EH (cell line): Measurements from ENCODE around the gene PGC.

Source experiments
- DNase-seq: peaks from one replicate; pipeline ENCODE4 v3.0.0-alpha.2; 2015; ENCODE audit warnings: low read depth

The PGC gene

DNA sequence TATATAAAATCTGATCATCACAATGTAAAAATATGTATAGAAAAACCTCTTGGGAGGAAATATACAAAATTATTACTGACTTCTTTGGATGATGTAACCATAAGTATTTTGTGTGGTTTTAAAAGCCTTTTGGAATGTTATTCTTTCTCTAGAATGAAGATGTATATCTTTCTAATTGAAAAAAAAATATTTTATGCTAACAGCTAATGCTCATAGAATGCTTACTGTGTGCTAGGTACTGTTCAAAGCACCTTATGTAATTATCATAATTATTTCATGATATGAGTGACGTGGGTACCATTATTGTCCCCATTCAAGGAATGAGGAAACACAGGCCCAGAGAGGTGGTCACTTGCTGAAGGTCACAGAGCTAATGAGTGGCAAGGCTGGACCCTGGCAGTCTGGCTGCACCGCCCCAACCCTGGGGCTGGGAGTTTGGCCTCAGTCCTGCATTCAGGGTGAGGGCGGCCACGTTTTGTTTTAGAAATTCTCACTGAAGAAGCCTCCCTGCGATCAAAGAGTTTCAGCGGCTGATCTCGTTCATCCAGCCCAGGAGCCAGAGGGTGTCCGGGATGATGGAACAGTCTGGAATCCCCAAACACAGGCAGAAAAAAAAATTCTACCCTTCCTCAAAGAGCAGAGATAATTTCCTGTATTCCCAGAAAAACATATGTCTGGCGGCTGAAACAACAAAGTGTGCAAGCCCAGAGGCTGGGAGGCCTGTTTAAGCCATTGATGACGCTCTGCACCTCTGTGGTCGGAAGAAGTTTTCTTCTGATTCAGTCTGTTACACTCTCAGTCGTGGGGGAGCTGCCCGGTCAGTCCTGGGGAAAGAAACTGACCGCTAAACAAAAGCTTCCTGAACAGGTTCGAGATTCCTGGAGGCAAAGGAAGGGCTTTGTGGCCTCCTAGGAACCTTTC, 49.1 kb downstream of the PGC start:
- peak; percentile 98 for DNase-seq

DNA sequence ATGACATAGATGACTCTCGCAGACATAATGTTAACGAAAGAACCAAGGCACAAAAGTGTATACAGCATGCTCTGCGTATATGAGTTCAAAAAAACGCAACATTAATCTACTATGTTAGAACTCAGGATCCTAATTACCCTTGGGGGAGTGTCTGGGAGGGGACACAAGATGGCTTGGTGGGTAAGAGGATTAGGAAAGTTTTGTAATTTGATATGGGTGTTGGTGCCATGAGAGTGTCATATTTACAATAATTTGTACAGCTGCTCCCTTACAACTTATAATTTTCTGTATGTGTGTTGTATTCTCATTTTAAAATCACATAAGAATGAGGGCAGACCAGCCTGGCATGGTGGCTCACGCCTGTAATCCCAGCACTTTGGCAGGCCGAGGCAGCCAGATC, 50.4 kb downstream of the PGC start:
- no peak for DNase-seq

DNA sequence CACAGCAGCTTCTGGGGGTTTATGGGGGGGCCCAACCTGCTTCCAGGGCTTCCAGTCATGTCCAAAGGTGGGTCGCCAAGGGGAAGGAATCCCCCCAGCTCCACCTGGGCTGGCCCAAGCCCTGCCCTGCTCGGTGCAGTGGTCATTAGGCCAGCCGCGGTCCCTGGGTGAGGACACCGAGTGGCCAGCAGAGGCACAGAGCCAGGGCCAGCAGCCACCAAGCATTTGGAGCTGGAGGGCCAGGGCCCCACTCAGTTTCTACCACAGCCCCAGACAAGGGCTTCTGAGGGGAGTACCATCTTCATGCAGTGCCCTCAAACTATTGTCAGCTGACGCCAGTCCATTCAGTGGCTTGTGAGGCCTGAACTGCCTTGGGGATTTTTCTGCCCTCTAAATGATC, 51.4 kb downstream of the PGC start:
- DNase-seq: no peak

DNA sequence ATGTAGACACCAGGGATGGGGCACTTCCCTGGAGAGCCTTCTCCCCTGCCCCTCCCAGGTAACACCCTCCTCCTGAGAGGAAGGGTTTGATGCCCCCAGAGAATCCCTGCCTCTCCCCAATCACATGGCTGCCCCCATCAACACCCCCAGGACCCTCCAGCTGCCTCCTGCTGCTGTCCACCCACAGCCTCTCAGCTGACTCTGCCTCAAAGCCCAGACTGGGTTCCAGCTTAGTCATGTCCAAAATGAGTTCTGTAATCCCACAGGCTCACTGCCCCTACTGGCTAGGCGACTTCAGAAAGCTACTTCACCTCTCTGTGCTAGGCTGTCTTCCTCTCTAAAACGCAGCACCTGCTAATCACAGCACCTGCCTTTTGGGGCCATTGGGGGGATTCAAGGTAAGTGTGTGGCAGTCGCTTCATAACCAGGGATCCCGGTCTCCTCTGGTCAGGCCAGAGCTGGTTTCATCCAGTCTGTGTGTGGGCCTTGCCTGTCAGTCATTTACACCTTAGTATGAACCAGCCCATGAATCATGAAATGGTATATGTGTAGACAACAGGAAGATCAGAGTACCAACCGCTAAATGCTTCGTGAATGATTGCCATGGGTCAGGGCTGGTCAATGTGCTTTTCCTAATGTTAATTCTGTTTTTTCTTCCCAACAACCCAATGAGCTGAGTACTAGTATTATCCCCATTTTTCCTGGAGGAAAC, 52.2 kb downstream of the PGC start:
- DNase-seq: peak; percentile 42

DNA sequence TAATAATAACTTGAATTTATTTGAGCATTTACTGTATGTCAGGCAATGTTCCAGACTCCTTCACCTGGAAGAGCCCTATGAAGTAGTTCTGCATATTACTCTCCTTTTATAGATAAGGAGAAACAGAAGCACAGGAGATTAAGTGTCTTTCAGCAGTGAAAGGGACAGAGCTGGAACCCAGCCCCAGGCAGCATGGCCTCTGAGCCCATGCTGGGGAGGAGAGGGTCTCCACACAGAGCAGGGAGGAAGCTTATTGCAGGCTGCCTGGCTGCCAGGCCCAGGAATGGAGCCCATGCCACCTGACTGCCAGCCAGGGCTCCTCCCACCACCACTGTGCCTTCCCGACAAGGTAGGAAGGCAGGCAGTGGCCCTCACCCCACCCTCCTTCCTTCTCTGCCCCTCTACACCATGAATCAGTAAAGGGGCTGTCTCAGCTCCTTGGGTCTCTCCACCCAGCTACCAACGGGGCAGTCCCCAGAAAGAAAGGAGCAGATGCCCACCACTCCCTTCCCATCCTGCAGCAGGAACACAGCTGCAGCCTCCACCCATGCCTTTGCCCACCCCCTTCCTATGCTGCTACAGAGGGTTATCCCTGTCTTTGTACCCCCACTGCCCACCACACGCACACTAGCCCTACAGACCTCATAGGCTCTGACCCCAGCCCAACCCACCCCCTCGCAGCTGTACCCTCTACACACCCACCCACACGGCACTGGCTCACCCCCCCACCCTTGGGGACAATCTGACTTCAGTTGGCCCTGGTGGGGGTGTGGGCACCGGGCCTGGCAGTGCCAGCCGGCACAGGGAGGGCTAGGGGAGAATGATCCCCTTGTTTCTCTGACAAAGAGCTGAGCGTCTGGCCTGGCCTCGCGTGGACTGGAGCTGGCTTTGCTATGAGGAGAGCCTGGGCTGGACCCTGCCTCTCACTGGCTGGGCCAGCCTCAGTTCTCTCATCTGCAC, 53.6 kb downstream of the PGC start:
- no peak for DNase-seq

DNA sequence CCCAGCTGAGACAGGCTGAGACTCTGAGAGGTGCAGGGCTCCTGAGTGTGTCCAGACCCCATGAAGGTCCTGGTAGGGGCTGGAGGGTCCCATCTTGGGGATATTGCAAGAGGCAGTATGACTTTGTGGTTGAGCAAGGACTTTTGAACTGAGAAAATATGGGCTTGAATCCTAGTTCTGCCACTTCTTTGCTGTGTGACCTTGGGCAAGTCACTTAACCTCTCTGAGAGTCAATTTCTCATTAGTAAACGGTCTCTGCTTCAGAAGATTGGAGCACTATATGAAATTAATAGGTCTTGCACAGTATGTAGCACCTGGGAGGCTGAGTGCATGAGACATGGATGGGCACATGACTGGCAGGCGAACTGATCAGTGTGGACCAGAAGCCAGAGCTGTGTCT, 54.5 kb downstream of the PGC start:
- no peak for DNase-seq

DNA sequence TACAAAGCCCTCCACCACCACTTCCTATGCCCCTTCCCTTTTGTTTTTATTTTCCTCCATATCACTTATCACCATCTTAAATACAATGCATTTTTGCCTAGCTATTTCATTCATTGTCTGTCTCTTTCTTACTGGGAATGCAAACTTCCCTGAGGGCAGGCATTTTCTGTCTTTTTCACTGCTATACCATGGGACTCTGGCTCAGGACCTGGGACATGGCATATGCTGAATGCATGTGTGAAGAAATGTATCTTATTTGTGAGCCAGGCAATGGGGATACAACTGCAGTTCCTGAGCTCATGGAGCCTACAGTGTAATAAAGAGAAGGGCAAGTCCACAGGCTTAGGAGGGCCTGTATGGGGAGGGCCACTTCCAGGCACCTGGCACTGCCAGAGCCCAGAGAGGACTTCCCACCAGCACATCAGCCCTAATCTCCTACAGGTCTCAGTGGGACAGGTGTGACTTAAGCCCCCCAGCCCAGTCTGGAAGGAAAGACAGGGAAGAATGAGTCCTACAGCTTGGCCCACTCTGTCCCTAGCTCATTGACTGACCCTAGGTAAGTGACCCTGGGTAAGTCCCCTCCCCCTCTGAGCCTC, 55.0 kb downstream of the PGC start:
- DNase-seq: no peak

DNA sequence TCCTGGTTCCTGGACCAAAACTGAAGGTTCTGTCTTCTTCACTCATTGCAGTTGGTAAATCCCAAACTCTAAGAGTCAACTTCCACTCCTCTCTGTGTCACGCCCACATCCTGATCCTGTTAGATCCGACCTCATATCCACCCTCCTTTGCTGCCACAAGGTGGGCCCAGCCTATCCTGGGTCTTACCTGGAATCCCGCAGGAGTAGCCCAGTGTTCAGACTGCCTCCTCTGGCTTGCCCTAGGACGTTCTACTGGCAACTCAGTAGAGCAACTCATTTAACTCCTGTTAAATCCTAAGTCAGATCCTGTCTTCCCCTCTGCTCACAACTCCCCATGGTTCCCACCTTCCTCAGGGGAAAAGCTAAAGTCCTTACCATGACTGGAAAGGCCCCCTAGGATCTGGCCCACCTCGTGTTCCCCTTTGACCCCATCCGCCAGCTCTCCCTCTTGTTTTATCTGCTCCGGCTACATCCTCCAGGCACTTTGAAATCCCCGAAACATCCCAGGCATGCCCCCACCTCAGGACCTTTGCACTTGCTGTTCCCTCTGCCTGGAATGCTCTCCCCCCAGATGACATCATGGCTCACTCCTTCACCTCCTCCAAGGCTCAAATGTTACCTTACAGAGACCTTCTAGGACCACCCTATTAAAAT, 55.6 kb downstream of the PGC start:
- DNase-seq: no peak

DNA sequence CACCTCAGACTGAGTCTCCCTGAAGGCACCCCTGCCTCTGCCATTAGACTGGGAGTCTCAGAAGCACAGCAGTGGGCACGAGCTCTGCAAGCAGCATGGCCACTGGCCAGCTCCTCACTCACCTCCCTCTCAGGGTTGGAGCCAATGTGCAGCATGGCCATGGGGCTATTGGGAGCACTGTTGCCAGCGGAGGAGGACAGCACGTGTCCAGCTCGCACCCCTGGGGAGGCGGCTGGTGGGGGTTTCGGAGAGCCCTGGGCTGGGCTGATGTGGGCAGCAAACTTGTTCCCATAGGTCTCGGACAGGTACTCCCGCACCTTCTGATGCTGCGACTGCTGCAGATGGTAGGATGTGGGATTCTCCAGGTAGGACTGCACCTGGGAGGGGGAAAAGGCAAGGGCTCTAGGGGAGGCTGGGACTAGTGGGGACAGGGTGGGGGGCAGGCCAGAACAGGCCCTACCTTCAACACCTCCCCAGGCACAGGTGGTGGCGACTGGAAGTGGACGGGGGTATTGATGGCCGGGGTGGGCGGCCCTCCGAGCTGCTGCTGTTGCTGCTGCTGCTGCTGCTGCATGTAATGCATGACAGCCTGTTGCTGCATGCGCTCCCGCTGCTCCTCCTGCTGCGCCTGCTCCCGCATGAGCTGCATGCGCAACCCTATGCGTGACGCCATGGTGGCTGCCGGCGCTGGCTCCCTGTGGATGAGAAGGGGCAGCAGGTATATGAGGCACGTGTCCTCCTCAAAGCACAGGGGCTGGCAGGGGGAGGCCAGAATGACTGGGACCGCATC, 56.5 kb downstream of the PGC start:
- no peak for DNase-seq

DNA sequence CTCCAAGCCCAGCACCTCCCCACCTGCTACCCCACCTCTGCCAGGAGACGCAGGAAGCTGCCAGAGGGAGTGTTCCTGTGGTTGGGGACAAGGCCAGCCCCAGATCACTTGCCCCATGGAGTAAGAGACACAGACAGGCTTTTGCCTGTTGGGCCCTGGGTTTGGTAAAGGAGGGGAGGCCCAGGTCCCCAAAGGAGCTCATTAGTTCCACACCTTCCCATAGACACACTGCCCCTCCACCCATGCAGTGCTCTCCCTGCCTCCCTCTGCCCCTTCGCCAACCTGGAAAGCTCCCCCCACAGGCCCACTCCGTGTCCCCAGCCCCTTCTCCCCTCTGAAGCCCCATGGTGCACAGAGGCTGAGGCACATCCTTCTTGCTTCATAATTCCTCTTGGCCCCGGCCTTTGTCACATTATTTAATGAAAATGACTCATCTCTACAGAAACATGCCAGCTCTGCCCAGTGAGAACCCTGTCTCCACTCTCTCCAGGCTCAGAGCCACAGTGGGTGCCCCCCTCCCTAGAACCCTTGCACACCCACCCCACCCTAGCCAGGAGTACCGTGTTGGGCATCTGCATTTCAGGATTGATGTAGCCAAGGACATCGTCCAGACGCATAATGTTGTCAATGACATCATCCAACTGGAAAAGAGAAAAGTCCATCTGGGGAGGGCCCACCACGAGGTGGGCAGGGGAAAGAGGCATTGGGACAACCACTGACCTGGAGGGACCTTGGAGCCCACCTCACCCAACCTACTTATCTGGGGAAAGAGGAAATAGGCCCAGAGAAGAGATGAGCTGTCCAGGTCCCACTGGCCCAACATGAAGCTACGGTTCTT, 57.8 kb downstream of the PGC start:
- DNase-seq: peak; percentile 69

DNA sequence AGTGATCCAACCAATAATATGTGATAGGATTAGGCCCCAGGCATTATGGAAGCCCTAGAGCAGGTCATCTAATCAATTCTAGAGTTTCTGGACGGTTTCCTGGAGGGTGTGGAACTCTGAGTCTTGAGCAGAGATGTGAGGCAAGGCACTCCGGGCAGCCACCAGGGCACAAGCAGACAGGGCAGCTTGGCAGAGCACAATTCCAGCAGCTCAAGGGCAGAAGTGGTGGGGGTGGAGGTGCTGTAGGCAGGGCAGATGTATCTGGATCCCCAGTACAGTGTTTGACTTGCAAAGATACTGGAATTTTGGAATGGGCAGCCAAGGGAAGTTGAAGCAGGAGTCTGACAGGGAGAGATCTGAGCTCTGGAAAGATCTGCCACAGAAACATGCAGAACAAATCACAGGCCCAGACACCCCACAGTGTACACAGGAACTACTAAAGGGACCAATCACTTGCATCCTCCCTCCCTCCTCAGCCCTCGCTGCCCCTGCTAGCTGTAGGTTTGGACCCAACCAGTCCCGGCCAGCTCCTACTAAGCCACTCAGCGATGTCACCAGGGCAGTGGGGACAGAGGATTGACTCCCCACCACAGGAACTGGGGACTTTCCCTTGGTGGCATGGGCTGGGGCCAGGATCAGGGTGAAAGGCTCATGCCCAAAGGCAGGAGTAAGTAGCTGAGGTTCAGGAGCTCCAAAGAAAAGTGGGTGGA, 58.8 kb downstream of the PGC start:
- no peak for DNase-seq

DNA sequence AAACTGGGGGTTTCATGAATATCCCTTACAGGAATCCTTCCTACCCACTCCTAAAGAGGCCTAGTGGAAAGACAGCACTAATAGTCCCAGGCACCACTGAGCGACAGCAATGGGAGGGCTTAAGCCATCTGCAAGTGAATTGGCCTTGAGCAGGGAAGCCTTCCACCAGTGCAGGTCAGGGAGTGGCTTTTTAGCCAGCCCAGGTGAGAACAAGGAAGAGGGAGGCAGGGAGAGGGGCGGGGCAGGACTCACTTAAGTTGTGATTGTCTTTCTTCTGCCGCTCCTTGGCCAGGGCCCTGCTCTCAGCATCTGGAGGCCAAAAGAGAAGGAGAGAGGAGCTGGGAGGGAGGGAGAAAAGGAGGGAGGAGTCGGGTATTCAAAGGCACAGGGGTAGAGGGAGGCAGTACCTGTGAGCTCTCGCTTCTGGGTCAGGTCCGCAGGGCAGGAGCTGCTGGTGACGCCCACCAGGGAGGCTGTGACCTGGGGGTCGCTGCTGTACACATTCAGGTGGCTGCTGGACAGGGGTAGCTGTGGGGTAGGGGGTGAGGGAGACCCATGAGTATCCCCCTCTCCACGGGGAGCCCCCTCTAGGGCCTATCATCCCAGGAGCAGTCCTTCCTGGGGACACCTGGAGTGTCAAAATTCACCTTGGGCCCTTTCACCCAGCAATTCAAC, 59.6 kb downstream of the PGC start:
- no peak for DNase-seq
